GM12878 (cell line): ENCODE data around the gene AZU1. TPM values are rescaled to one million over a fixed set of nuclear protein-coding genes. Genes with fewer than 3 reads are reported as not detected.

Source experiments
- ATAC-seq: fragments of 200-7000 bp; cut with Tn5 transposase; 3 replicates; pipeline ENCODE4 v1.9.1; 2020; ENCODE audit warnings: mild to moderate bottlenecking, moderate library complexity
- BruUV-seq: library from RNA; stranded (reverse); fragments of 400-500 nt; replicated peaks from 2 replicates; lab custom pipeline; 2021; lab: Mats Ljungman, UMichigan
- CTCF ChIA-PET: fragments of 300-600 bp; sonication (Branson Sonifier 250); formaldehyde crosslinking; extraction: SDS; loops from one replicate; lab custom pipeline; 2021; ENCODE audit warnings: inconsistent platforms; lab: Yijun Ruan, JAX
- POLR2A ChIA-PET: fragments of 350-600 bp; formaldehyde crosslinking; extraction: SDS; loops from one replicate; lab custom pipeline; 2021; ENCODE audit warnings: inconsistent platforms; lab: Charles Lee
- RAD21 ChIA-PET: fragments of 300-600 bp; sonication (Branson Sonifier 250); formaldehyde crosslinking; loops from one replicate; lab custom pipeline; 2023; ENCODE audit warnings: antibody characterized with exemption; ENCODE audit not compliant: unreplicated experiment; lab: Charles Lee
- SMC1A ChIA-PET: fragments of 300-600 bp; sonication (Branson Sonifier 250); formaldehyde crosslinking; loops from one replicate; lab custom pipeline; 2023; ENCODE audit not compliant: unreplicated experiment, uncharacterized antibody; lab: Charles Lee
- DNase-seq: peaks from one replicate; pipeline ENCODE4 v3.0.0-alpha.2; 2011; ENCODE audit warnings: low read depth, low spot score
- FAIRE-seq: peaks from 3 replicates; lab custom pipeline; 2011; peaks lifted over from hg19 to GRCh38; lab: Jason Lieb, UNC
- H2AFZ ChIP-seq: 2 replicates; pipeline ENCODE4 v1.6.0; 2011; ENCODE audit warnings: low read depth, low read length, control low read depth; ENCODE audit not compliant: control insufficient read depth
- H3K27ac ChIP-seq: 2 replicates; pipeline ENCODE4 v1.5.1; 2011; ENCODE audit warnings: control low read depth; ENCODE audit not compliant: control insufficient read depth, insufficient read depth
- H3K27me3 ChIP-seq, 2 experiments: replicated peaks in 1 of 2; 2 replicates each; pipeline versions ENCODE4 v1.6.0 to v1.6.1; 2011; ENCODE audit warnings: low read length in 1 of 2; ENCODE audit not compliant: control insufficient read depth in 2 of 2, insufficient read depth in 2 of 2
- H3K36me3 ChIP-seq, 2 experiments: 2 replicates each; pipeline ENCODE4 v1.5.1; 2011; ENCODE audit warnings: low read length in 1 of 2; ENCODE audit not compliant: control insufficient read depth in 2 of 2, insufficient read depth in 2 of 2
- H3K4me1 ChIP-seq: 2 replicates; pipeline ENCODE4 v1.6.1; 2011; ENCODE audit warnings: mild to moderate bottlenecking, low read length, moderate library complexity, mixed read lengths; ENCODE audit not compliant: control insufficient read depth, insufficient read depth
- H3K4me2 ChIP-seq: 2 replicates; pipeline ENCODE4 v1.6.0; 2011; ENCODE audit warnings: control low read depth; ENCODE audit not compliant: control insufficient read depth, insufficient read depth
- H3K4me3 ChIP-seq: fragments of 200-600 bp; sonication (generic); 2 replicates; pipeline ENCODE4 v1.5.1; 2016
- H3K79me2 ChIP-seq: 2 replicates; pipeline ENCODE4 v1.6.0; 2011; ENCODE audit warnings: low read length; ENCODE audit not compliant: control insufficient read depth, insufficient read depth
- H3K9ac ChIP-seq: 2 replicates; pipeline ENCODE4 v1.8.0; 2011; ENCODE audit warnings: low read length, control low read depth, mixed read lengths; ENCODE audit not compliant: control insufficient read depth, insufficient read depth
- H3K9me3 ChIP-seq: replicated peaks from 3 replicates; pipeline ENCODE4 v1.5.1; 2011; ENCODE audit warnings: mild to moderate bottlenecking, low read length; ENCODE audit not compliant: control insufficient read depth, insufficient read depth
- H4K20me1 ChIP-seq: 2 replicates; pipeline ENCODE4 v1.6.0; 2011; ENCODE audit not compliant: control insufficient read depth, insufficient read depth
- POLR2A ChIP-seq: IDR thresholded peaks from 2 replicates; pipeline ENCODE4 v1.6.1; 2011; ENCODE audit warnings: low read depth, mild to moderate bottlenecking, low read length
- SREBF2 ChIP-seq: IDR thresholded peaks from 2 replicates; pipeline ENCODE4 v1.6.1; 2012; ENCODE audit warnings: mild to moderate bottlenecking, low read length
- WGBS: methylation state at CpG from one replicate; pipeline ENCODE4 v1.1.6; 2016; ENCODE audit warnings: low lambda C conversion rate; ENCODE audit not compliant: insufficient replicate concordance, insufficient coverage; ENCODE audit errors: missing lambda C conversion rate; 5-methylcytosine and 5-hydroxymethylcytosine counted together
- in situ Hi-C: fragments of 300-500 bp; cut with MboI; formaldehyde crosslinking; loops from 9 replicates; pipeline ENCODE4 v1.14.3; 2018; ENCODE audit warnings: mixed read lengths
- intact Hi-C: fragments of 100-400 bp; cut with micrococcal nuclease; formaldehyde crosslinking; loops from one replicate; pipeline ENCODE4 v1.14.2; 2022; ENCODE audit not compliant: unreplicated experiment
- microRNA counts: library from miRNA; unstranded; fragments of <30 nt; microRNA quantifications from one replicate; lab custom pipeline; 2016
- microRNA-seq: library from miRNA; unstranded; fragments of <30 nt; microRNA quantifications from one replicate; pipeline ENCODE4, GENCODE V29; 2018
- polyA plus RNA-seq, 11 experiments: library from polyadenylated mRNA; depleted of rRNA in 4 of 11; unstranded in 6 of 11; stranded (reverse) in 5 of 11; fragments of >200 nt; fragmentation: Nextera tagmentation in 4 of 11; fragmentation: Illumina TruSeq in 1 of 11; extraction: Ambion mirVana in 4 of 11; extraction: Trizol in 1 of 11; gene quantifications; 1 replicate in 1 of 11; 2 replicates in 10 of 11; pipeline versions ENCODE4 v1.2.1 to v1.2.3, GENCODE V29; 2011 to 2016; ENCODE audit warnings: inconsistent platforms in 2 of 11, missing spikeins in 2 of 11, low read depth in 1 of 11
- small RNA-seq: library from RNA; depleted of rRNA; stranded (forward); fragments of <200 nt; gene quantifications from one replicate; pipeline ENCODE3, GENCODE V24; 2014
- total RNA-seq, 4 experiments: library from RNA; depleted of rRNA in 3 of 4; stranded (reverse); fragments of >200 nt in 3 of 4; fragmentation: Illumina TruSeq in 1 of 4; extraction: Trizol in 1 of 4; gene quantifications; 2 replicates each; pipeline versions ENCODE4 v1.2.1 to v1.2.3, GENCODE V29; 2013 to 2021

The AZU1 gene
- total and polyA plus RNA-seq, 10 of the 15 experiments (the other 5 are each of a cell fraction or from before 2014, with no cell fraction given): not detected

- ChIA-PET RAD21 (no interaction called here), CTCF (no interaction called here), POLR2A (no interaction called here), SMC1A (interaction anchor here (0.7 to 1.0 kb wide), 2 partner anchors 16 to 23 kb away, joined by 3 read pairs; no protein-coding TSS in a partner anchor)
- no peaks in the 10 kb centered on the region for H3K4me1 ChIP-seq
- H3K9me3 ChIP-seq: no peaks in the 10 kb centered on the region; the same call in 2 of the 3 replicates
- H3K79me2 ChIP-seq: no peaks in the 10 kb centered on the region
- DNase-seq (no peak), ATAC-seq (no peak), FAIRE-seq (no peak)
- no peaks in the 10 kb centered on the region; a peak in 1 of 4 replicates for H3K36me3 ChIP-seq
- TF ChIP-seq POLR2A (peak; percentile 37; the same call in 1 of the 2 replicates), SREBF2 (no peak)
- no peak overlapping the region for H3K27ac ChIP-seq
- no peak overlapping the region for H3K4me2 ChIP-seq
- no peak overlapping the region for H3K4me3 ChIP-seq
- intact Hi-C loops: no loop called here
- no TSS peak for BruUV-seq
- in situ Hi-C loops: no loop called here
- no peaks in the 10 kb centered on the region for H4K20me1 ChIP-seq
- WGBS: 94% methylated on average over 37 of the region's 37 CpGs
- no peaks in the 10 kb centered on the region for H3K27me3 ChIP-seq
- no peak overlapping the region for H3K9ac ChIP-seq
- no peak overlapping the region for H2AFZ ChIP-seq
Observed at GRCh38 chr19:879711-880438, 52.2 kb downstream of the AZU1 start.

MicroRNAs within 50 kb of the gene (microRNA counts, 767-probe panel; counts per million panel counts)
- 55.3 counts per million for microRNA hsa-miR-3187-3p (lab: Ali Mortazavi, UCI)

Small RNAs within 50 kb of the gene (microRNA-seq; reads per million reads assigned to microRNA genes)
- gene MIR3187 (85.6 reads per million, percentile 73 among the genes with 10 or more reads in this experiment), gene MIR4745 (24.7 reads per million, percentile 59 among the genes with 10 or more reads in this experiment)

Small RNAs within 50 kb of the gene (small RNA-seq; reads per million reads assigned to genes)
- gene MIR3187: not detected

Other genes starting within 250 kb of the AZU1 start
Only the 7 nearest of the 25 such genes appear.
- 179 and 217 TPM in 2 replicates for gene PTBP1, start 30.4 kb upstream of the AZU1 start, total RNA-seq (2014; rRNA removed)
- gene PTBP1, start 30.4 kb upstream of the AZU1 start, total RNA-seq (2014; rRNA removed; fragmentation: Illumina TruSeq; extraction: Trizol): 78.0 and 93.5 TPM in 2 replicates
- 464 and 532 TPM in 2 replicates for gene PTBP1, start 30.4 kb upstream of the AZU1 start, total RNA-seq (2021)
- 38.2 and 161 TPM in 2 replicates for gene PTBP1, start 30.4 kb upstream of the AZU1 start, polyA plus RNA-seq (2011; rRNA removed)
- 178 and 225 TPM in 2 replicates for gene PTBP1, start 30.4 kb upstream of the AZU1 start, polyA plus RNA-seq (2014; fragmentation: Illumina TruSeq; extraction: Trizol)
- 10 to 100 TPM; 13.1 to 31.6 TPM for gene PTBP1, start 30.4 kb upstream of the AZU1 start, polyA plus RNA-seq (2014; fragmentation: Nextera tagmentation; extraction: Ambion mirVana)
- gene PTBP1, start 30.4 kb upstream of the AZU1 start, polyA plus RNA-seq (2014; rRNA removed): 218 and 343 TPM in 2 replicates
- 100 to 1,000 TPM; 285 to 330 TPM for gene PTBP1, start 30.4 kb upstream of the AZU1 start, polyA plus RNA-seq (2016; fragmentation: Nextera tagmentation; extraction: Ambion mirVana)
- not detected in 2 replicates for gene PLPPR3, start 5.9 kb upstream of the AZU1 start, total RNA-seq (2014; rRNA removed)
- not detected in 2 replicates for gene PLPPR3, start 5.9 kb upstream of the AZU1 start, total RNA-seq (2014; rRNA removed; fragmentation: Illumina TruSeq; extraction: Trizol)
- gene PLPPR3, start 5.9 kb upstream of the AZU1 start, total RNA-seq (2021): not detected in 2 replicates
- not detected in 2 replicates for gene PLPPR3, start 5.9 kb upstream of the AZU1 start, polyA plus RNA-seq (2011; rRNA removed)
- not detected in 2 replicates for gene PLPPR3, start 5.9 kb upstream of the AZU1 start, polyA plus RNA-seq (2014; fragmentation: Illumina TruSeq; extraction: Trizol)
- not detected for gene PLPPR3, start 5.9 kb upstream of the AZU1 start, polyA plus RNA-seq (2014; fragmentation: Nextera tagmentation; extraction: Ambion mirVana)
- gene PLPPR3, start 5.9 kb upstream of the AZU1 start, polyA plus RNA-seq (2014; rRNA removed): not detected in 2 replicates
- gene PLPPR3, start 5.9 kb upstream of the AZU1 start, polyA plus RNA-seq (2016; fragmentation: Nextera tagmentation; extraction: Ambion mirVana): under 1 TPM in 1 of 2 experiments, not detected in 1; 0.07 TPM
- gene PRTN3, start 13.2 kb downstream of the AZU1 start, total RNA-seq (2014; rRNA removed): not detected in 2 replicates
- not detected in 2 replicates for gene PRTN3, start 13.2 kb downstream of the AZU1 start, total RNA-seq (2014; rRNA removed; fragmentation: Illumina TruSeq; extraction: Trizol)
- not detected in 2 replicates for gene PRTN3, start 13.2 kb downstream of the AZU1 start, total RNA-seq (2021)
- 0.08 TPM in 1 of 2 replicates, not detected in the other for gene PRTN3, start 13.2 kb downstream of the AZU1 start, polyA plus RNA-seq (2011; rRNA removed)
- not detected in 2 replicates for gene PRTN3, start 13.2 kb downstream of the AZU1 start, polyA plus RNA-seq (2014; fragmentation: Illumina TruSeq; extraction: Trizol)
- not detected for gene PRTN3, start 13.2 kb downstream of the AZU1 start, polyA plus RNA-seq (2014; fragmentation: Nextera tagmentation; extraction: Ambion mirVana)
- gene PRTN3, start 13.2 kb downstream of the AZU1 start, polyA plus RNA-seq (2014; rRNA removed): not detected in 2 replicates
- not detected for gene PRTN3, start 13.2 kb downstream of the AZU1 start, polyA plus RNA-seq (2016; fragmentation: Nextera tagmentation; extraction: Ambion mirVana)
- not detected in 2 replicates for gene ELANE, start 24.5 kb downstream of the AZU1 start, total RNA-seq (2014; rRNA removed)
- gene ELANE, start 24.5 kb downstream of the AZU1 start, total RNA-seq (2014; rRNA removed; fragmentation: Illumina TruSeq; extraction: Trizol): not detected in 2 replicates
- not detected in 2 replicates for gene ELANE, start 24.5 kb downstream of the AZU1 start, total RNA-seq (2021)
- not detected in 2 replicates for gene ELANE, start 24.5 kb downstream of the AZU1 start, polyA plus RNA-seq (2011; rRNA removed)
- gene ELANE, start 24.5 kb downstream of the AZU1 start, polyA plus RNA-seq (2014; fragmentation: Illumina TruSeq; extraction: Trizol): not detected in 2 replicates
- not detected for gene ELANE, start 24.5 kb downstream of the AZU1 start, polyA plus RNA-seq (2014; fragmentation: Nextera tagmentation; extraction: Ambion mirVana)
- gene ELANE, start 24.5 kb downstream of the AZU1 start, polyA plus RNA-seq (2014; rRNA removed): not detected in 2 replicates
- gene ELANE, start 24.5 kb downstream of the AZU1 start, polyA plus RNA-seq (2016; fragmentation: Nextera tagmentation; extraction: Ambion mirVana): not detected
- 0.73 and 0.93 TPM in 2 replicates for gene CFD, start 31.8 kb downstream of the AZU1 start, total RNA-seq (2014; rRNA removed)
- gene CFD, start 31.8 kb downstream of the AZU1 start, total RNA-seq (2014; rRNA removed; fragmentation: Illumina TruSeq; extraction: Trizol): not detected in 2 replicates
- 0.36 and 0.58 TPM in 2 replicates for gene CFD, start 31.8 kb downstream of the AZU1 start, total RNA-seq (2021)
- 0.05 TPM in 1 of 2 replicates, not detected in the other for gene CFD, start 31.8 kb downstream of the AZU1 start, polyA plus RNA-seq (2011; rRNA removed)
- not detected in 2 replicates for gene CFD, start 31.8 kb downstream of the AZU1 start, polyA plus RNA-seq (2014; fragmentation: Illumina TruSeq; extraction: Trizol)
- gene CFD, start 31.8 kb downstream of the AZU1 start, polyA plus RNA-seq (2014; fragmentation: Nextera tagmentation; extraction: Ambion mirVana): under 1 TPM in 1 of 2 experiments, not detected in 1; 0.06 TPM
- 1.2 TPM in 1 of 2 replicates, not detected in the other for gene CFD, start 31.8 kb downstream of the AZU1 start, polyA plus RNA-seq (2014; rRNA removed)
- gene CFD, start 31.8 kb downstream of the AZU1 start, polyA plus RNA-seq (2016; fragmentation: Nextera tagmentation; extraction: Ambion mirVana): 1 to 10 TPM in 1 of 2 experiments, under 1 TPM in 1; 0.40 to 1.1 TPM
- 10.7 and 14.5 TPM in 2 replicates for gene MED16, start 65.3 kb downstream of the AZU1 start, total RNA-seq (2014; rRNA removed)
- gene MED16, start 65.3 kb downstream of the AZU1 start, total RNA-seq (2014; rRNA removed; fragmentation: Illumina TruSeq; extraction: Trizol): 4.7 and 6.4 TPM in 2 replicates
- 48.2 and 49.4 TPM in 2 replicates for gene MED16, start 65.3 kb downstream of the AZU1 start, total RNA-seq (2021)
- gene MED16, start 65.3 kb downstream of the AZU1 start, polyA plus RNA-seq (2011; rRNA removed): 3.8 and 12.7 TPM in 2 replicates
- gene MED16, start 65.3 kb downstream of the AZU1 start, polyA plus RNA-seq (2014; fragmentation: Illumina TruSeq; extraction: Trizol): 0.19 and 3.5 TPM in 2 replicates
- 1 to 10 TPM in 1 of 2 experiments, under 1 TPM in 1; 0.56 to 3.5 TPM for gene MED16, start 65.3 kb downstream of the AZU1 start, polyA plus RNA-seq (2014; fragmentation: Nextera tagmentation; extraction: Ambion mirVana)
- 24.4 and 28.9 TPM in 2 replicates for gene MED16, start 65.3 kb downstream of the AZU1 start, polyA plus RNA-seq (2014; rRNA removed)
- 10 to 100 TPM; 49.6 to 51.1 TPM for gene MED16, start 65.3 kb downstream of the AZU1 start, polyA plus RNA-seq (2016; fragmentation: Nextera tagmentation; extraction: Ambion mirVana)
- gene RNU6-9, start 65.6 kb downstream of the AZU1 start, total RNA-seq (2014; rRNA removed): not detected in 2 replicates
- not detected in 2 replicates for gene RNU6-9, start 65.6 kb downstream of the AZU1 start, total RNA-seq (2014; rRNA removed; fragmentation: Illumina TruSeq; extraction: Trizol)
- not detected in 2 replicates for gene RNU6-9, start 65.6 kb downstream of the AZU1 start, total RNA-seq (2021)
- not detected in 2 replicates for gene RNU6-9, start 65.6 kb downstream of the AZU1 start, polyA plus RNA-seq (2011; rRNA removed)
- not detected in 2 replicates for gene RNU6-9, start 65.6 kb downstream of the AZU1 start, polyA plus RNA-seq (2014; fragmentation: Illumina TruSeq; extraction: Trizol)
- not detected for gene RNU6-9, start 65.6 kb downstream of the AZU1 start, polyA plus RNA-seq (2014; fragmentation: Nextera tagmentation; extraction: Ambion mirVana)
- gene RNU6-9, start 65.6 kb downstream of the AZU1 start, polyA plus RNA-seq (2014; rRNA removed): not detected in 2 replicates
- not detected for gene RNU6-9, start 65.6 kb downstream of the AZU1 start, polyA plus RNA-seq (2016; fragmentation: Nextera tagmentation; extraction: Ambion mirVana)